Spinal cord (tissue), 10 donors: ENCODE measurements around the gene OPN4. TPM values are rescaled to one million over a fixed set of nuclear protein-coding genes. Genes with fewer than 3 reads are reported as not detected.

Experiments
- DNase-seq, 6 donors: peaks; one replicate each; pipeline versions ENCODE4 v3.0.0 to v3.0.0-alpha.2; 2013 to 2015; ENCODE audit warnings: low spot score in 6 of 6, low read depth in 4 of 6
- H3K27ac ChIP-seq: one replicate; pipeline ENCODE4 v1.5.1; 2013; ENCODE audit warnings: low read depth, low read length, control low read depth
- H3K27me3 ChIP-seq: one replicate; pipeline ENCODE4 v1.6.1; 2013; ENCODE audit warnings: low read length; ENCODE audit not compliant: control insufficient read depth, insufficient read depth
- H3K36me3 ChIP-seq: one replicate; pipeline ENCODE4 v1.6.1; 2013; ENCODE audit warnings: low read length; ENCODE audit not compliant: control insufficient read depth, insufficient read depth
- H3K4me1 ChIP-seq: one replicate; pipeline ENCODE4 v1.6.1; 2013; ENCODE audit warnings: low read length; ENCODE audit not compliant: control insufficient read depth, insufficient read depth
- H3K4me3 ChIP-seq: one replicate; pipeline ENCODE4 v1.5.1; 2013; ENCODE audit warnings: low read depth, low read length, control low read depth
- H3K9me3 ChIP-seq: one replicate; pipeline ENCODE4 v1.6.1; 2013; ENCODE audit warnings: low read length; ENCODE audit not compliant: control insufficient read depth, insufficient read depth
- WGBS: methylation state at CpG from one replicate; pipeline ENCODE4 v1.1.5; 2013; ENCODE audit warnings: missing lambda C conversion rate; ENCODE audit not compliant: insufficient coverage; 5-methylcytosine and 5-hydroxymethylcytosine counted together
- polyA plus RNA-seq, 2 donors: library from polyadenylated mRNA; unstranded; fragments of 120-200 nt; gene quantifications; one replicate each; pipeline ENCODE4 v1.2.1, GENCODE V29; 2013; ENCODE audit not compliant: insufficient read length in 2 of 2
- total RNA-seq, 2 donors: library from RNA; depleted of rRNA in 1 of 2; stranded (reverse); fragments of 120-200 nt in 1 of 2; fragments of >200 nt in 1 of 2; gene quantifications; one replicate each; pipeline versions ENCODE4 v1.2.3 to v1.2.4, GENCODE V29; 2013 to 2014
- donor health status: healthy.

The OPN4 gene
- total and polyA plus RNA-seq, 4 donors: 0.17 TPM; not detected in 3

GRCh38 chr10:86692664-86693063, 38.3 kb downstream of the OPN4 start:
- no peak for DNase-seq
- peaks cover 40% of the 10 kb centered on the region for H3K4me1 ChIP-seq
- 90% methylated on average over 7 of the region's 7 CpGs for WGBS
- no peak overlapping the region for H3K4me3 ChIP-seq
- no peaks in the 10 kb centered on the region for H3K36me3 ChIP-seq
- H3K9me3 ChIP-seq: no peaks in the 10 kb centered on the region
- no peaks in the 10 kb centered on the region for H3K27me3 ChIP-seq
- no peak overlapping the region for H3K27ac ChIP-seq

DNA sequence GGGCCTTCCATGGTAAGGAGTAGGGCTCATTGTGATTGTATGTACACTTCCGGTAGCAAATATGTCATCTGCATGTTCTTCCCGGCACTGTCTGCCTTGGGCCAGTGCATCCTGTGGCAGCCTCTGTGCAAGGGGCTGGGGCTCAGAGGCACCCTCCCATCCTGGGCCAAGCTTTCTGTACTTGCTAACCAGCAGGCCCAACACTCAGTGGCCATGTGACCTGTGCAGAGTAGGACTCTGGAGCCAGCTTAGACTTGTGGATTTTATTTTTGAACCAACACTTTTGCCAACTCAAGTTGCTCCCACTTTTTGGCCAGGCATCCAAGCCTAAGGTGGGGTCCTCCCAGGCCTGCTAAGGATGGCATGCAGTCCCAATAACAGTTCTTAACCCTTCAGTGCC, 38.9 kb downstream of the OPN4 start:
- Histone ChIP-seq H3K27ac (no peak overlapping the region), H3K4me1 (peaks cover 37% of the 10 kb centered on the region), H3K27me3 (no peaks in the 10 kb centered on the region), H3K4me3 (no peak overlapping the region), H3K36me3 (no peaks in the 10 kb centered on the region), H3K9me3 (no peaks in the 10 kb centered on the region)
- 86% methylated on average over 2 of the region's 2 CpGs for WGBS
- DNase-seq: no peak

GRCh38 chr10:86693721-86694369, 39.5 kb downstream of the OPN4 start:
- peaks cover 35% of the 10 kb centered on the region for H3K4me1 ChIP-seq
- WGBS: 11% methylated on average over 8 of the region's 10 CpGs
- H3K27ac ChIP-seq: no peak overlapping the region

DNA sequence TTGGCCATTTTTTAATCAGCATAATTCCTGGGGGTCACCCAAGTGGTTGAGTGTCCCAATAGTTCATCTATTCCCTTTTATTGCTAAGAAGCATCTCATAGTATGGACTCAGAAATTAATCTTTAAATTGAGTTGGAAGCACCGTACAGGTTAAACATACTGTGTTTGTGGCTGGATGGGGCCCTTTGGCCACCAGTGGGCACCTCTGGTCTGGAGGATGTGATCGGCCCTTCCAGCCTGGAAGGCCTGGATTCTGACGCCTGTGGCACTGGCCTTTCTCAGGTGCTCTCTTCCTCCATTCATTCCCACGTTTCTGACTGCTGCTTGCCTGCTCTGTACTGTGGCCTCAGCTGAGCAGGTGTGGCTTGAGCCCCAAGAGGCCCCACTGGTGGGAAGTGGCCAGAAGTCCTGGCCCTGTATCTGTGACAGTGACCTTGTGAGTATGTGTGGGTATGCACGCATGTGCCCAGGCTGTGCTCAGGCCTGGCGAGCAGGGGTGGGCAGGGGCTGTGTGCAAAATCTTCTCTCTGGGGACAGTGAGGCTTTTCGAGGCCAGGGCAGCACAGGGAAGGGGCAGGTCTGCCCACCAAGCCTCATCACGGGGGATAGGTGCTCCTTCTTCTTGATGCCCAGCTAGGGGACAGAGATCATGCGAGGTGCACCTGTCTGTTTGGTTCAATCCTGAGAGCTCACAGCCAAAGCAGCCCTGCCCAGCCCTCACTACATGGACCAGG, 44.0 kb downstream of the OPN4 start:
- WGBS: 84% methylated on average over 8 of the region's 9 CpGs
- Histone ChIP-seq H3K27me3 (no peaks in the 10 kb centered on the region), H3K4me3 (no peak overlapping the region), H3K27ac (no peak overlapping the region), H3K9me3 (no peaks in the 10 kb centered on the region), H3K36me3 (no peaks in the 10 kb centered on the region), H3K4me1 (peaks cover 25% of the 10 kb centered on the region)
- DNase-seq: no peak

More at GRCh38 chr10:86693721-86694369, 39.5 kb downstream of the OPN4 start:
- no peak overlapping the region for H3K4me3 ChIP-seq
- H3K27me3 ChIP-seq: no peaks in the 10 kb centered on the region
- no peaks in the 10 kb centered on the region for H3K9me3 ChIP-seq
- no peaks in the 10 kb centered on the region for H3K36me3 ChIP-seq
- DNase-seq: peak in 4 of 6 donors; percentile 42 to 92 (median 60)

- WGBS: 83% methylated on average over 6 of the region's 7 CpGs
- Histone ChIP-seq H3K27ac (no peak overlapping the region), H3K36me3 (no peaks in the 10 kb centered on the region), H3K27me3 (no peaks in the 10 kb centered on the region), H3K4me1 (peaks cover 17% of the 10 kb centered on the region), H3K9me3 (no peaks in the 10 kb centered on the region), H3K4me3 (no peak overlapping the region)
- DNase-seq: no peak
These were observed 44.8 kb downstream of the OPN4 start for GRCh38 chr10:86699125-86699524.

GRCh38 chr10:86699541-86699940, 45.2 kb downstream of the OPN4 start:
- H3K4me1 ChIP-seq: peaks cover 13% of the 10 kb centered on the region
- no peak overlapping the region for H3K4me3 ChIP-seq
- no peaks in the 10 kb centered on the region for H3K9me3 ChIP-seq
- H3K36me3 ChIP-seq: no peaks in the 10 kb centered on the region
- H3K27me3 ChIP-seq: no peaks in the 10 kb centered on the region
- no peak overlapping the region for H3K27ac ChIP-seq
- 80% methylated on average over 1 of the region's 8 CpGs for WGBS
- no peak for DNase-seq

GRCh38 chr10:86699991-86700840, 45.9 kb downstream of the OPN4 start:
- Histone ChIP-seq H3K9me3 (no peaks in the 10 kb centered on the region), H3K4me1 (peaks cover 9% of the 10 kb centered on the region), H3K36me3 (no peaks in the 10 kb centered on the region), H3K4me3 (no peak overlapping the region), H3K27me3 (no peaks in the 10 kb centered on the region), H3K27ac (no peak overlapping the region)
- WGBS: 93% methylated on average over 9 of the region's 9 CpGs
- DNase-seq: no peak

DNA sequence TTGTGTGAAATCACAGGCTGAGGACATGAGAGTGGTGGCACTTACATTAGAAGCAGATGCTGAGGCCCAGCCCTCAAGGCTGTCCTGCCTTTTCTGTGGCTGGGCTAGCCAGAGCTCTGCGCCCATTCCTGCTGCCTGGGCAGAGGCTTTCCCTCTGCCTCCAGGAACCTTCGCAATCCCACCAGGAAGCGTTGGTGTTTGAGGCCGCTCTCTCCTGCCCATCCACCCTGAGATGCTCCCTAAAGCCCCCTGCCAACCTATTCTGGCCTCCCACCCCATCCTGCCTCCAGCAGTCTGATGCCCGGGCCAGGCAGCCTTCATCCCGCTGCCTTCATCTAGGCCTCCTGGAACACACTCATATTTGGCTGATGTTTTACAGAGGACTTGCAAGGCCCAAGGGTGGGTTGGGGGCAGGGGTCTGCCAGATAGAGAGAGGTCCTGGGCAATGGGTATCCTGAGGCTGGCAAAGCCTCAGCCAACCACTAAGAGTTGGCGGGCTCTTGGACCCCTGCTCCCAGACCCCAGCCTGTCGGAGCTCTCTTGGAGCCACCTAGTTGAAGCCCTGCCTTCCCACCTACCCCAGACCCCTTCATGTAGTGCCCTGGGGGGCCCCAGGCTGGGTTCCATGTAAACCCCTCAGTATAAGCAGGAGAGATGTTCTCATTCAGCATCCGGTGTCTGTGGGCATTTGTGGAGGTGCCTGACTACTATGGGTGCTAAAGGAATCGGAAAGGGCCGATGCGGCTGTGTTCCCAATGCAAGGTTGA, 46.7 kb downstream of the OPN4 start:
- WGBS: 97% methylated on average over 10 of the region's 12 CpGs
- no peaks in the 10 kb centered on the region for H3K36me3 ChIP-seq
- no peaks in the 10 kb centered on the region for H3K27me3 ChIP-seq
- H3K27ac ChIP-seq: no peak overlapping the region
- no peak for DNase-seq
- peaks cover 4% of the 10 kb centered on the region for H3K4me1 ChIP-seq
- H3K4me3 ChIP-seq: no peak overlapping the region
- H3K9me3 ChIP-seq: no peaks in the 10 kb centered on the region

DNA sequence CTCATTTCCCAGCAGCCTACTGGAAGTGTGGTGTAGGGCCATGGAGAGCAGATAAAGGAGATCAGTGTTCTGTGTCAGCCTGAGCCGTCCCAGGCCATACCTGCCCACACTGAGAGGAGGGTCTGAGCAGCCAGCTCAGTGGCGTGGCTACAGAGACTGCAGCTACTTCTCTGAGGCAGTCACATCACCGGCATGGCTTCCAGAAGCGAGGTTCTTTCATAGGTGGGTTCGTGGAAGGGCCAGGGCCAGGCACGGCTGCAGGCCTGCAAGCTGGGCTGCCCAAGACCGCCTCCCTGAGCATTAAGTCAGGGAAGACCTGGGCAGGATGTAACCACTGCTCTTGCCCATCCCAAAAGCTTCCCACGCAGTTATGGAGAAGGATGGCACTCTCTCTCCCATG, 48.8 kb downstream of the OPN4 start:
- no peak for DNase-seq
- Histone ChIP-seq H3K27ac (no peak overlapping the region), H3K4me3 (no peak overlapping the region), H3K27me3 (no peaks in the 10 kb centered on the region), H3K9me3 (no peaks in the 10 kb centered on the region), H3K36me3 (peaks cover 2% of the 10 kb centered on the region), H3K4me1 (no peaks in the 10 kb centered on the region)
- 94% methylated on average over 8 of the region's 8 CpGs for WGBS
